ENCODE data around the gene C16orf54.
"Not testable (repeated sequence)": the region's sequence is repeated elsewhere in the genome, so short reads cannot be mapped to it uniquely, and the experiment has no call there.

Gene C16orf54, protein sequence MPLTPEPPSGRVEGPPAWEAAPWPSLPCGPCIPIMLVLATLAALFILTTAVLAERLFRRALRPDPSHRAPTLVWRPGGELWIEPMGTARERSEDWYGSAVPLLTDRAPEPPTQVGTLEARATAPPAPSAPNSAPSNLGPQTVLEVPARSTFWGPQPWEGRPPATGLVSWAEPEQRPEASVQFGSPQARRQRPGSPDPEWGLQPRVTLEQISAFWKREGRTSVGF

DNA sequence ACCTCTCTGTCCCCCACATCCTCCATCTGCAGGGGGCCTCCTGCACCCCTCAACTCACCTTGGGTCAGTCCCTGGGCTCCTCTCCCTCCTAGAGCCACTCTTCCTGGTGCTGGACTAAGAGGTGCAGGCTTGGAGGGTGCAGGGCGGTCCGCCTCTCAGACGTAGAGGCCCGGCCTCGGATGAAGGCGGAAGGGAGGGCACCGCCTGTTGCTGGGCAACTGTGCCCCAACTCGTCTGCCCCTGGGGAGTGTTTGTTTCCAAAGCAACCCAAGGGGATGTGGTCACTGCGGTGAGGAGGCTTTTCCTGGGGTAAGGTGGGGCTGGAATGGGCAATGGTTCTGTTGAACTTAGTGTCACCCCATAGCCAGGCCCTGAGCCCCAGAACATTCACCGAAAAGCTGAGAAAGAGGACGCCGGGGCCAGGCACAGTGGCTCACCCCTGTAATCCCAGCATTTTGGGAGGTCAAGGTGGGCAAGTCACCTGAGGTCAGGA lies at the start of gene C16orf54:
Gene C16orf54 (minus strand): TSS at position 138 of the 493 bp plus-strand sequence. CDS start 1,039 bp downstream, outside the sequence.
- TF ChIP-seq, protein P1, sequence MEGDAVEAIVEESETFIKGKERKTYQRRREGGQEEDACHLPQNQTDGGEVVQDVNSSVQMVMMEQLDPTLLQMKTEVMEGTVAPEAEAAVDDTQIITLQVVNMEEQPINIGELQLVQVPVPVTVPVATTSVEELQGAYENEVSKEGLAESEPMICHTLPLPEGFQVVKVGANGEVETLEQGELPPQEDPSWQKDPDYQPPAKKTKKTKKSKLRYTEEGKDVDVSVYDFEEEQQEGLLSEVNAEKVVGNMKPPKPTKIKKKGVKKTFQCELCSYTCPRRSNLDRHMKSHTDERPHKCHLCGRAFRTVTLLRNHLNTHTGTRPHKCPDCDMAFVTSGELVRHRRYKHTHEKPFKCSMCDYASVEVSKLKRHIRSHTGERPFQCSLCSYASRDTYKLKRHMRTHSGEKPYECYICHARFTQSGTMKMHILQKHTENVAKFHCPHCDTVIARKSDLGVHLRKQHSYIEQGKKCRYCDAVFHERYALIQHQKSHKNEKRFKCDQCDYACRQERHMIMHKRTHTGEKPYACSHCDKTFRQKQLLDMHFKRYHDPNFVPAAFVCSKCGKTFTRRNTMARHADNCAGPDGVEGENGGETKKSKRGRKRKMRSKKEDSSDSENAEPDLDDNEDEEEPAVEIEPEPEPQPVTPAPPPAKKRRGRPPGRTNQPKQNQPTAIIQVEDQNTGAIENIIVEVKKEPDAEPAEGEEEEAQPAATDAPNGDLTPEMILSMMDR (IDR thresholded peaks at IDR 0.05) = no peak
- Mint-ChIP-seq H3K4me1 (peaks cover 7% of the 10 kb centered on the region), H3K27me3 (ENCODE audit: low read depth, poor library complexity) (peaks cover 24% of the 10 kb centered on the region), H3K9me3 (peaks cover 15% of the 10 kb centered on the region), H3K36me3 (ENCODE audit: low read depth) (no peaks in the 10 kb centered on the region), H3K4me3 (no peak within 1 kb of the TSS), H3K27ac (no peak within 1 kb of the TSS)
- no peak for DNase-seq

DNA sequence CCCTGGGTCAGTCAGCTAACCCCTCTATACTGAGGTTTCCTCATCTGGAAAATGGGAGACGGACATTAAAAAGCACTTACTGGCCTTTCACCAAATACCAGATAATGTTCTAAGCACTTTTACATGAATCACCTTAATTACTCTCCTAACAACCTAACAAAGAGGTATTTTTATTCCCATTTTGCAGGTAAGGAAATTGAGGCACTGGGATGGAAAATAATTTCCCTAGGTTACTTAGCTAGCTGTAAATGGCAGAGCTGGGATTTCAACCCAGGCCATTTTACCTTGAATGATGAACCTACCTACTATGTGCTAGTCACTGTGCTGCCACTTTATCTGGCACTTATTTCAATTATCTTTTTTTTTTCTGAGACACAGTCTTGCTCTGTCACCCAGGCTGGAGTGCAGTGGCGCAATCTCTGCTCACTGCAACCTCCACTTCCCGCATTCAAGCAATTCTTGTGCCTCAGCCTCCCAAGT lies 48.5 kb upstream of the C16orf54 start:
- H3K27ac Mint-ChIP-seq = no peak overlapping the region
- H3K27me3 Mint-ChIP-seq (ENCODE audit: low read depth, poor library complexity) = no peaks in the 10 kb centered on the region
- H3K36me3 Mint-ChIP-seq (ENCODE audit: low read depth) = peaks cover 61% of the 10 kb centered on the region
- H3K9me3 Mint-ChIP-seq = no peaks in the 10 kb centered on the region
- H3K4me1 Mint-ChIP-seq = peaks cover 43% of the 10 kb centered on the region
- TF ChIP-seq, protein P1 (IDR thresholded peaks at IDR 0.05) = no peak
- DNase-seq = no peak
- no peak overlapping the region for H3K4me3 Mint-ChIP-seq

- not testable (repeated sequence) for DNase-seq; H3K27me3 Mint-ChIP-seq (ENCODE audit: low read depth, poor library complexity); H3K9me3 Mint-ChIP-seq
- peaks cover 50% of the 10 kb centered on the region for H3K36me3 Mint-ChIP-seq (ENCODE audit: low read depth)
- peak overlapping the region; percentile 99 for H3K4me3 Mint-ChIP-seq
- H3K27ac Mint-ChIP-seq = peak overlapping the region; percentile 43
- H3K4me1 Mint-ChIP-seq = peaks cover 43% of the 10 kb centered on the region
Observed at GRCh38 chr16:29793153-29793552, 47.4 kb upstream of the C16orf54 start.

- peaks cover 43% of the 10 kb centered on the region for H3K4me1 Mint-ChIP-seq
- H3K36me3 Mint-ChIP-seq (ENCODE audit: low read depth) = peaks cover 42% of the 10 kb centered on the region
- no peaks in the 10 kb centered on the region for H3K27me3 Mint-ChIP-seq (ENCODE audit: low read depth, poor library complexity)
- DNase-seq = no peak
- peak overlapping the region; percentile 99 for H3K4me3 Mint-ChIP-seq
- TF ChIP-seq, protein P1 (IDR thresholded peaks at IDR 0.05) = no peak
- peak overlapping the region; percentile 60 for H3K27ac Mint-ChIP-seq
- H3K9me3 Mint-ChIP-seq = no peaks in the 10 kb centered on the region
Observed at GRCh38 chr16:29791845-29792807, 46.3 kb upstream of the C16orf54 start.

- peak overlapping the region; percentile 99 for H3K27ac Mint-ChIP-seq
- no peak for DNase-seq
- peaks cover 43% of the 10 kb centered on the region for H3K4me1 Mint-ChIP-seq
- TF ChIP-seq, protein P1 (IDR thresholded peaks at IDR 0.05) = no peak
- no peaks in the 10 kb centered on the region for H3K27me3 Mint-ChIP-seq (ENCODE audit: low read depth, poor library complexity)
- peak overlapping the region; percentile 99 for H3K4me3 Mint-ChIP-seq
- peaks cover 33% of the 10 kb centered on the region for H3K36me3 Mint-ChIP-seq (ENCODE audit: low read depth)
- H3K9me3 Mint-ChIP-seq = no peaks in the 10 kb centered on the region
Observed at GRCh38 chr16:29790949-29791844, 45.4 kb upstream of the C16orf54 start.
